NCI-H82 (cell line): Measurements from ENCODE around the gene RTN4.

Experiments used
- DNase-seq: peaks from one replicate; lab custom pipeline; 2025; lab: John Stamatoyannopoulos, UW

The RTN4 gene

GRCh38 chr2:54968561-54969218, 81.6 kb downstream of the RTN4 start:
- no peak for DNase-seq

GRCh38 chr2:54967759-54968365, 82.4 kb downstream of the RTN4 start:
- no peak for DNase-seq

DNA sequence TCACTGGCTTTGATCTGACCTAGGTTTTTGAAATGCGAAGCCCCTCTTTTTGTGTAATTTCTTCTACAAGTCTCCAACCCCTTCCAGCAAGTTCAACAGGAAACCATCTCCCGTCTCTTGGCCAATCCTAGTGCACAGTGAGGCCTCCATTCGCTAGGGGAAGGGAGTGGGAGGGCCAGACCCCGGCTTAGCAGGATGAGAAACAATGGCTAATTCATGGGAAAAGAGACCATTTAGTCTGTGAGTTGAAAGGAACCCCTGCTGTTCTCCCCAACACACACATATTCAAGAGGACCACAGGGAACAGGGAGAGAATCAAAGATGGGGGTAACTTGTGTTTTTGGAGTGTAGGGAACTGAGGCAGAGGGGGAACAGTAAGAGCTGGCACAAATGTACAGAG, 83.0 kb downstream of the RTN4 start:
- DNase-seq, result no peak

- no peak for DNase-seq
Observed at GRCh38 chr2:54966837-54967236, 83.4 kb downstream of the RTN4 start.

GRCh38 chr2:54966165-54966832, 84.0 kb downstream of the RTN4 start:
- no peak for DNase-seq

DNA sequence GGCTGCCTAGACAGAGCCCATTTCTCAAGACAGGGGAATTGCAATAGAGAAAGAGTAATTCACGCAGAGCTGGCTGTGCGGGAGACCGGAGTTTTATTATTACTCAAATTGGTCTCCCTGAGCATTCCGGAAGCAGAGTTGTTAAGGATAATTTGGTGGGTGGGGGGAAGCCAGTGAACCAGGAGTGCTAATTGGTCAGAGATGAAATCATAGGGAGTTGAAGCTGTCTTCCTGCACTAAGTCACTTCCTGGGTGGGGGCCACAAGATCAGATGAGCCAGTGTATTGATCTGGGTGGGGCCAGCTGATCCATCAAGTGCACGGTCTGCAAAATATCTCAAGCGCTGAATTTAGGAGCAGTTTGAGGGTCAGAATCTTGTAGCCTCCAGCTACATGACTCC, 84.8 kb downstream of the RTN4 start:
- no peak for DNase-seq

DNA sequence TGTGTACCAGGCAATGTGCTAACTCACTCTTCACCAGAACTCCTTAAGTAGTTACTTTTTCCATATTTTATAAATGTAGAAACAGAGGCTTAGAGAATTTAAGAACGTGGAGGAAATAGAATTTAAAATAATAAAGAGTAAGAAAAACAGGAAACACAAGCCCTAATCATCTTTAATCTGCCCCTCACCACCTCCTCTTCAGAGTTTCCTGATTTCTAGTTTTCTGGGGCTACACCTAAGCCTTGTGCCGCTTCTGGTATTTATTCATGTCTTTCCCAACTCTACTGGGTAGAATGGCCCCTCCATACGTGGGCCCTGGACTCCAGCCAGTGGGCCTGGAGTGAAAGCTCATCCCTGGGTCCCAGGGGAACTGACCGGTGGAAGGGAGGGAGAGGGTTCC, 85.4 kb downstream of the RTN4 start:
- no peak for DNase-seq

DNA sequence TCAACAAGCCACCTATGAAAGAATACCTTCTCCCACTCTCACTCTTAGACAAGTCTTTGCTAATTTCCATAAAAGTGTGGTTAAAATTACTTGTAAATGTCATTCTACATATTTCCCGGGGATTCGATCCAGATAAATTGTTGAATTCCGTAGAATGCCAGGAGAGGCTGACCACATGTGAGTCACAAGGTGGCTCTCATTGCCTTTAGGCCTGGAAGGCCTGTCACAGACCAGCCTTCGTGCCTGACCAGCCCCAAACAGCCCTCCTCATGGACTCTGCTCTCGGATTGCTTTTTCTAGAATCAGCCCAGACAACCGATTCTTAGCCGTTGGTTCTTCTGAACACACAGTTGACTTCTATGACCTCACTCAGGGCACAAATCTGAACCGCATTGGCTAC, 86.0 kb downstream of the RTN4 start:
- DNase-seq, result no peak

DNA sequence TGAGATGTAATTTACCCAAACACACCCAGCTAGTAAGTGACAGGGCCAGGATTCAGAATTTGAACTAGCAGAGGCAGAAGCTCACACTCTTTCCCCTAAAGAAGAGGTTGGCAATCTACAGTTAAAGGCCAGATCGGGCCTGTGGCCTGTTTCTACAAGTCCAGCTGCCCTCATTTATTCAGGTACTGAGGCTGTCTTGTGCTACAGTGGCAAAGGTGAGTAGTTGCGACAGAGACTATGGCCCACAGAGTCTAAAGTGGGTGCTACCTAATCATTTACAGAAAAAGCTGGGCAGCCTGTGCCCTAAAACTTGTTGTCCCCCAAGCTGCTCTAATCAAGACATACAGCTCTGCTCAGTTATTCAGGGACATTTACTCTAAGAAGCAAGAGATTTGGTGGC, 86.8 kb downstream of the RTN4 start:
- DNase-seq, result no peak

DNA sequence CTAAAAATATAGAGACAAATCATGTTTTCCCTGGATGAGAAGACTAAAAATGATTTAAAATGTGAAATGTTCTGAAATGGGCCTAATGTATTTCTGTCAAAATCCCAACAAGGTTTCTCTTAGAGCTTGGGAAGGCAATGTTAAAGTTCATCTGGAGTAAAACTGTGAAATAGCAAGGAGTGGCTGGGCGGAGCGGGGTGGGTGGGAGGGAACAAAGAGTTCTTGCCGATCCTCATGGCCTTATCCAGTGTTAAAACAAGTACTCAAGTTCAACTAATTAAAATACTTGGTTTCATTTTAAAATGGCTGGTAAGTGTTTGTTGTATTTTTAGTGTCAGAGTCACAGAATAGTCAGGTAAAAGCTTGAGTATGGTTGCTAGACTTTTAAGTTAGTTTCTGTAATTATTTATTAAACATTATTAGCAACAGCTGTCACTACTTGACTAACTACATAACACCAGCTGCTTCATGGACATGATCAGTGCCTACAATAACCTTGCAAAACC, 87.3 kb downstream of the RTN4 start:
- DNase-seq, result no peak

DNA sequence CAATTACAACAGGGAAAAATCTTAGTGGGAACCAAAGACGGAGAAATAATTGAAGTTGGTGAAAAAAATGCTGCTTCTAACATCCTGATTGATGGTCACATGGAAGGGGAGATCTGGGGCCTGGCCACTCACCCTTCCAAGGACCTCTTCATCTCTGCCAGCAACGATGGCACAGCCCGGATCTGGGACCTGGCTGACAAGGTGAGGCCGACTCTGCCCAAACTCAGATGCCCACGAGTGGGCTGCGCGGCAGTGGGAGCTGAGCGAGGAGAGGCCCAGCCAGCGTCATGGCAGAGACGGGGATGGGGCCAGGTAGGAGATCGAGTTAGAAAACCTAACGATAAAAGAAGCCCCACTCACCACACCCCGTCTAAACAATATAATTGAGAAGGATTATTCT, 87.7 kb downstream of the RTN4 start:
- DNase-seq, result no peak

- no peak for DNase-seq
Observed at GRCh38 chr2:54960164-54960563, 90.1 kb downstream of the RTN4 start.

GRCh38 chr2:54958717-54959371, 91.4 kb downstream of the RTN4 start:
- DNase-seq, result no peak

GRCh38 chr2:54957321-54957999, 92.8 kb downstream of the RTN4 start:
- DNase-seq, result peak; percentile 82

- DNase-seq, result peak; percentile 94
Observed at GRCh38 chr2:54956111-54956627, 94.1 kb downstream of the RTN4 start.

GRCh38 chr2:54955358-54956110, 94.7 kb downstream of the RTN4 start:
- peak; percentile 41 for DNase-seq

DNA sequence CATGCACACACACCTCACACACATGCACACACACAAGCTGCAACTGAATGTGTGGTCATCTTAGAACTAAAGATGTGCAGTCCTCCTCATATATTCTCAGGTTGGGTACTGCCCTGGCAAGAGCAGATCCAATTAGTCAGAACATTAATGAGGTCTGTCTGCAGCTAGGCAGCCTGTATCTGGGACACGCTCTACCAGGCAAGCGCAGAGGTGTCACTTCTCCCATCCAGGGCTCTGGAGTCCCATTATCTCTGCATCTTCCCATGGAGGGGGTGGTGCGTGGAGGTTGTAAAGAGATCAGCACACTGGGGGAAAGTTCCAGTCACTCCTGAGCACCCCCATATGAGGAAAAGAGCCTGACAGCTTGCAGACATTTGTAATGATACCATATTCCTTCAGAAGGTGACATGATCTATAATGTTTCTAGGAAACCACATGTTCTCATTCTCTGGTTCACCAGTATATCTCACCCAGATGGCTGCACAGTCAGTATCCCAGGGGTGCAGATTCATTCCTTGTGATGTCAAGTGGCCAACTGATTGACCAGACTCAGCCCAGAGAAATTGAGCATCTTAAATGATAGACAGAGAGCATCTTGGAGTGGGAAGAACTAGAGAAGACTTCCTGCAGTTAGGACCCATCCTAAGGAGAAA, 95.4 kb downstream of the RTN4 start:
- peak; percentile 57 for DNase-seq

- DNase-seq, result no peak
Observed at GRCh38 chr2:54954158-54954557, 96.1 kb downstream of the RTN4 start.

DNA sequence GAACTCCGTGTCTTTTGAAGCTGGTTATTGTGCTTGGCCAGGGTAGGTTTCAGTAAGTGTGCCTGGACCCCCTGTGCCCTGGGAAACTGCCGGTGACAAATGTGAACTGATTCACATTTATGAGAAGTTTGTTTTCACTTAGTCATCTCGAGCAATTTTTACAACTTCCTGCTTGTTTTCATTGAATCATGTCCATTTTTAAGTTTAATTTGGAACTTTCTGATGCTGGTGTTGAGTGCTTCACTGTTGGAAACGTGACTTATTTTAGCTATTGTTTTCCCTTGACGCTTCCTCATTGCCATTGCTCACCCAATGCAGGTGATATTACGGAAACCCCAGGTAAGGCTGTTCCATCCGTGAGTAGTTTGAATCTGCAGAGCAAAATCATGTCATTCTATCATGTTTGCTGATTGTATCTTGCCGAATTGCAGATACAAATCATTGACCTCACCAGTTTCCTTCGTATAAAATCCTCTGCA, 97.2 kb downstream of the RTN4 start:
- DNase-seq, result no peak

GRCh38 chr2:54952425-54952824, 97.8 kb downstream of the RTN4 start:
- DNase-seq, result no peak

DNA sequence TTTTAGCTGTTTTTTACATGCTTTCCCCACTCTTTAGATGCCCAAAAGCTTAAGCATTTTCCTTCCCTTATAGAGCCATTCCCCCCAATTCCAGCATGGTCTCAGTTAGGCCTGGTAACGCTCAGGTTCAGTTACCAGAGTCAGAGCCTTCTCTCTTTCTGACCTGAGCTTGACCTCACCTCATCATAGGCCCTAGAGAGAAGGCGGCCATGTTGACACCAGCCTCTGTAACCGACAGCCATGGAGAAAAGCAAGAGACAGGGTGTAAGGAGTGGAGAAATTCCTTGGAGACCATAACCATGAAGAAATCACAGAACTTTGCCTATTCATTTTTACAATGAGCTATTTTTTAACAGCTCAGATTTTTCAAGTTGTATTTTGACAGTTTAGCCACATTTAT, 99.4 kb downstream of the RTN4 start:
- DNase-seq, result no peak
